NCI-H128 (cell line): Measurements from ENCODE around the gene ABCC2.

Experiments
- DNase-seq: peaks from one replicate; lab custom pipeline; 2025; ENCODE audit not compliant: unreplicated experiment; lab: John Stamatoyannopoulos, UW

ABCC2 gene

GRCh38 chr10:99770408-99771045, 11.9 kb upstream of the ABCC2 start:
- DNase-seq, result no peak

GRCh38 chr10:99775850-99776249, 6.6 kb upstream of the ABCC2 start:
- DNase-seq, result no peak

- DNase-seq, result no peak
Measured at GRCh38 chr10:99777918-99778714, 4.3 kb upstream of the ABCC2 start.

- no peak for DNase-seq
Measured at GRCh38 chr10:99779335-99779734, 3.1 kb upstream of the ABCC2 start.

- no peak for DNase-seq
Measured at GRCh38 chr10:99781734-99782429, 558 bp upstream of the ABCC2 start.

GRCh38 chr10:99784016-99784726, 1.7 kb downstream of the ABCC2 start:
- no peak for DNase-seq

GRCh38 chr10:99784727-99785441, 2.4 kb downstream of the ABCC2 start:
- DNase-seq, result no peak

- DNase-seq, result no peak
Measured at GRCh38 chr10:99785646-99786045, 3.2 kb downstream of the ABCC2 start.

GRCh38 chr10:99787311-99787710, 4.9 kb downstream of the ABCC2 start:
- no peak for DNase-seq

GRCh38 chr10:99787782-99788445, 5.5 kb downstream of the ABCC2 start:
- DNase-seq, result no peak

GRCh38 chr10:99788598-99789256, 6.3 kb downstream of the ABCC2 start:
- no peak for DNase-seq

GRCh38 chr10:99791831-99792230, 9.4 kb downstream of the ABCC2 start:
- no peak for DNase-seq

GRCh38 chr10:99793819-99794218, 11.4 kb downstream of the ABCC2 start:
- DNase-seq, result no peak

GRCh38 chr10:99796928-99797327, 14.5 kb downstream of the ABCC2 start:
- DNase-seq, result no peak

GRCh38 chr10:99798031-99798430, 15.6 kb downstream of the ABCC2 start:
- no peak for DNase-seq

- no peak for DNase-seq
Measured at GRCh38 chr10:99798920-99799319, 16.5 kb downstream of the ABCC2 start.

GRCh38 chr10:99799613-99800012, 17.2 kb downstream of the ABCC2 start:
- no peak for DNase-seq

GRCh38 chr10:99804471-99804870, 22.0 kb downstream of the ABCC2 start:
- no peak for DNase-seq

- no peak for DNase-seq
Measured at GRCh38 chr10:99805190-99805589, 22.8 kb downstream of the ABCC2 start.

GRCh38 chr10:99806091-99806490, 23.7 kb downstream of the ABCC2 start:
- no peak for DNase-seq
